ENCODE data around the gene TCF4. TPM values are rescaled to one million over a fixed set of nuclear protein-coding genes. Genes with fewer than 3 reads are reported as not detected.

TCF4 gene
- total RNA-seq, 4 donors from 2014 or later: 60.9 to 98.4 (median 83.4) TPM

DNA sequence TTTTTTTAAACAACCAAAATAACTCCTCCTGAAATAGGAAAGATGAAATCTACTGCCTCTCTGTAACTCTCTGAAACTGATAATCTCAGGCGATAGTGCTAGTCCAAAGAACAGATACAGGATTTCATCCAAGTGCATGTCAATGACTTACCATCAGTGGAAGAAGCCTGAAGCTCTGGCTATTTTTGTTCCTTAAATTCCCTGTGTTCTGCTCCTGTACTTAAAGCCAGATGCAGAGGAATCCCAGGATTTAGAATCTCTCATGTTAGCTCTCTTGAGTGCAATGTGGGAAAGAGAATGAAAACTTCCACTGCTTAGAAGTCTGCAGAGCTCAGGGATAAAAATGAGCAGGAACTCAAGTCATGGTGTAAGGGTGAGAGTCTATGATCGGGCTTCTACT, 291.9 kb downstream of the TCF4 start:
- H3K4me3 ChIP-seq (ENCODE audit: low read depth, poor library complexity, severe bottlenecking): no peak overlapping the region
- TF ChIP-seq, protein P1, sequence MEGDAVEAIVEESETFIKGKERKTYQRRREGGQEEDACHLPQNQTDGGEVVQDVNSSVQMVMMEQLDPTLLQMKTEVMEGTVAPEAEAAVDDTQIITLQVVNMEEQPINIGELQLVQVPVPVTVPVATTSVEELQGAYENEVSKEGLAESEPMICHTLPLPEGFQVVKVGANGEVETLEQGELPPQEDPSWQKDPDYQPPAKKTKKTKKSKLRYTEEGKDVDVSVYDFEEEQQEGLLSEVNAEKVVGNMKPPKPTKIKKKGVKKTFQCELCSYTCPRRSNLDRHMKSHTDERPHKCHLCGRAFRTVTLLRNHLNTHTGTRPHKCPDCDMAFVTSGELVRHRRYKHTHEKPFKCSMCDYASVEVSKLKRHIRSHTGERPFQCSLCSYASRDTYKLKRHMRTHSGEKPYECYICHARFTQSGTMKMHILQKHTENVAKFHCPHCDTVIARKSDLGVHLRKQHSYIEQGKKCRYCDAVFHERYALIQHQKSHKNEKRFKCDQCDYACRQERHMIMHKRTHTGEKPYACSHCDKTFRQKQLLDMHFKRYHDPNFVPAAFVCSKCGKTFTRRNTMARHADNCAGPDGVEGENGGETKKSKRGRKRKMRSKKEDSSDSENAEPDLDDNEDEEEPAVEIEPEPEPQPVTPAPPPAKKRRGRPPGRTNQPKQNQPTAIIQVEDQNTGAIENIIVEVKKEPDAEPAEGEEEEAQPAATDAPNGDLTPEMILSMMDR (IDR thresholded peaks at IDR 0.05): no peak
- no peak for TF ChIP-seq POLR2A (IDR thresholded peaks at IDR 0.05)
- WGBS, 2 donors: 69 to 74% methylated on average over 2 of the region's 2 CpGs
- DNase-seq (ENCODE audit: low spot score in 2 of 2): no peak
- intact Hi-C loops (cut with DNase I; ENCODE audit: low total_unique reads): no loop called here

DNA sequence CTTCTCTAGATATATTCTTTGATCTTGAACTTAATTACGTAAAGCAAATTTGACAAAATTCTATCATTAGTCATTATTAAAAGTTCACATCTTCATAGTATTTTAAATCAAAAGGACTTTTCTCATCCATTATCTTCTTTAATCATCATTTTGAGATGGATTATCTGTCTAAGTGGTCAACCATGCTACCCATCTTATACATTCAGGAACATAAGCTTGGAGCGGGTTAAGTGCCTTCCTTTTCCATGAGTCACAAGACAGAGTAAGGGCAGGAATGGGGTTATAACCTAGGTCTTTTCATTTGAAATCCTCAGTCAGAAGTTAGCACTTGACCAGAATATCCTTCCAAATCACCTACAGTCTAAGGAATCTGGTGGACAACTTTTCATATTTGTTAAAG, 297.1 kb downstream of the TCF4 start:
- no peak overlapping the region for H3K4me3 ChIP-seq (ENCODE audit: low read depth, poor library complexity, severe bottlenecking)
- TF ChIP-seq, protein P1 (IDR thresholded peaks at IDR 0.05): no peak
- TF ChIP-seq POLR2A (IDR thresholded peaks at IDR 0.05): no peak
- 84 to 89% methylated on average over 2 of the region's 2 CpGs for whole genome bisulfite sequencing, 2 donors
- intact Hi-C loops (cut with DNase I; ENCODE audit: low total_unique reads): no loop called here
- DNase-seq (ENCODE audit: low spot score in 2 of 2): no peak

DNA sequence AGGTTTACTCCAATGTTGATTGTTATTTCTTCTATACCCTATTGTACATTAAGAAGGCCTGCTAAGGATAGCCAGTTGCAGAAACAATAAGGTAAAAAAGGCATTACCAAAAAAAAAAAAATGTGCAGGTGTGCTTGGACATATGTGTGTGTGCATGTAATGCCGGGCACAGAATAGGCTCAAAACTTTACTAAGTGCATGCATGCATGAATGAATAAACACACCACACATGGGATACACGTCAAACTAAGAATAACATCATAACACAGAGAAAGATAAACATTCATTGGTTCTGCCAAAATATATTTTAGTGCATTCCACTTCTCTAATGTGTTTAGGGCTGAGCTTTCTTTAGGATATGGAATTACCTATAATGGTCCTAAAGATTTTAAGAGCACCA, 298.2 kb downstream of the TCF4 start:
- no peak overlapping the region for H3K4me3 ChIP-seq (ENCODE audit: low read depth, poor library complexity, severe bottlenecking)
- intact Hi-C loops (cut with DNase I; ENCODE audit: low total_unique reads): no loop called here
- no peak for DNase-seq (ENCODE audit: low spot score in 2 of 2)
- no peak for TF ChIP-seq POLR2A (IDR thresholded peaks at IDR 0.05)
- TF ChIP-seq, protein P1 (IDR thresholded peaks at IDR 0.05): no peak
- WGBS, 2 donors: 80 to 82% methylated on average over 2 of the region's 2 CpGs

DNA sequence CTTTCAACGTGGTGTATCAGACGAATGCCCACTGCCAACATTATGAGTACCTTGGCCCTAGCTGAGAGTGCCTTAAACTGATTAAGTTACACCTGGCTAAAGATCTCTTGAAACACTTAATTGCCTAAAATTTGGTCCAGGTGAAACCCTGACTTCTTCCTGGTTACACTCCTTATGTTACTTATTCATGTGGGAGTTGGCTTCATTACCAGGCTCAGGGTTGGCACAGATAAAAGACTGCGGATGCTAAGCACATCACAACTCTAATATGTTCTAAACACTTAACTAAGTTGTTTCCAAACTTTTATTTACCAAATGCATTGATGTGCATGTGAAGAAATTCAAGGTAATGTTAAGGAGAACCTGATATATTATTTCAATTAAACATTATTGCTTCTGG, 298.9 kb downstream of the TCF4 start:
- H3K4me3 ChIP-seq (ENCODE audit: low read depth, poor library complexity, severe bottlenecking): no peak overlapping the region
- TF ChIP-seq POLR2A (IDR thresholded peaks at IDR 0.05): no peak
- TF ChIP-seq, protein P1 (IDR thresholded peaks at IDR 0.05): no peak
- WGBS, 2 donors: 22 to 45% methylated on average over 3 of the region's 3 CpGs
- no peak for DNase-seq (ENCODE audit: low spot score in 2 of 2)
- intact Hi-C loops (cut with DNase I; ENCODE audit: low total_unique reads): no loop called here

DNA sequence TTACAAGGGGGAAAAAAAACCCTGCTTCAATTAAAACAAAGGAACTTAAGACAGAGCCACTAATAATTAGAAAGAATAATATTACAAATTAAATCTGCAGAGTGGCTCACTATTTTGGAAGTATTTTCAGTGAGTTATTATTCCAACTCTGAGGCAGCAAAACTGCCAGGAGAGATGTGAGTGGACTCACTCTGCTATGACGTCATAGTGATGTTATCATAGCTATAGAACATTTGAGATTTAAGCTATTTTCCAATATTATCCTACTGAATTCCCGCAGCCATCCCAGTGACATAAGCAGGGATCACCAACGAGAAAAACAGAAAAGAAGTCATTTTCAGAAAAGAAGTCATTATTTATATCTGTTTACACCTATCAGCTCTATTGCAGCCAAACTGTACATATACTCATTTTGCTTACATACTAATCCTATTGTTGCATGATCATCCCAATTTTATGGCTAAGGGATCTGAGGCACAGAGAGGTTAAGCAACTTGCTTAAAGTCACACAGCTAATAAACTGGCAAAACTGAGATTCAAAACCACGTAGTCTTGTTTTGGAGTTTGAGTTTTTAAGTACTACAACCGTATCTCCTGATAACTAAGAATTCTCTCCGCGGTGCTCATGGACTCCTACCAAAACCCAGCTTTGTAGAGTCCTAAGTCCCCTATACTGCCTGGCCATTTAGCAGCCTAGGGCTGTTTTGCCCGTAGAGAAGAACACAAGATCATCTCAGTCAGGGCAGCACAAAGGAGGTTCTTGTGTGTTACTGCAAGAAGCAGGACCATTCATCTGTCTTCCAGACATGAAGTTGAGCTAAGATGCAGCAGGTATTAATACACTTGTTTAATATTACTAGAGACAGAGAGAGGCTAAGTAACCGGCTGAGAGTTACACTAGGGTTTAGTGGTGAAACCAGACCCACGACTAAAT, 299.8 kb downstream of the TCF4 start:
- intact Hi-C loops (cut with DNase I; ENCODE audit: low total_unique reads): no loop called here
- WGBS, 2 donors: 67 to 71% methylated on average over 10 of the region's 10 CpGs
- TF ChIP-seq POLR2A (IDR thresholded peaks at IDR 0.05): no peak
- TF ChIP-seq, protein P1 (IDR thresholded peaks at IDR 0.05): no peak
- no peak overlapping the region for H3K4me3 ChIP-seq (ENCODE audit: low read depth, poor library complexity, severe bottlenecking)
- DNase-seq (ENCODE audit: low spot score in 2 of 2): no peak
